Measurements from ENCODE around the gene CDS1.

CDS1 gene

GRCh38 chr4:84634961-84635360 is 52.0 kb downstream of the CDS1 start:
- Histone ChIP-seq H3K4me3 (ENCODE audit: low read depth, low read length) (no peak overlapping the region), H3K79me2 (no peaks in the 10 kb centered on the region), H3K9ac (no peak overlapping the region), H3K27me3 (ENCODE audit: control insufficient read depth, insufficient read depth, low read length) (no peaks in the 10 kb centered on the region), H2AFZ (no peak overlapping the region), H3K27ac (no peak overlapping the region), H3K9me3 (ENCODE audit: control insufficient read depth, low read length) (no peaks in the 10 kb centered on the region), H3K4me2 (ENCODE audit: low read length) (no peak overlapping the region), H3K4me1 (no peaks in the 10 kb centered on the region), H3K36me3 (ENCODE audit: control insufficient read depth, insufficient read depth, low read length) (no peaks in the 10 kb centered on the region)
- TF ChIP-seq, protein P1, sequence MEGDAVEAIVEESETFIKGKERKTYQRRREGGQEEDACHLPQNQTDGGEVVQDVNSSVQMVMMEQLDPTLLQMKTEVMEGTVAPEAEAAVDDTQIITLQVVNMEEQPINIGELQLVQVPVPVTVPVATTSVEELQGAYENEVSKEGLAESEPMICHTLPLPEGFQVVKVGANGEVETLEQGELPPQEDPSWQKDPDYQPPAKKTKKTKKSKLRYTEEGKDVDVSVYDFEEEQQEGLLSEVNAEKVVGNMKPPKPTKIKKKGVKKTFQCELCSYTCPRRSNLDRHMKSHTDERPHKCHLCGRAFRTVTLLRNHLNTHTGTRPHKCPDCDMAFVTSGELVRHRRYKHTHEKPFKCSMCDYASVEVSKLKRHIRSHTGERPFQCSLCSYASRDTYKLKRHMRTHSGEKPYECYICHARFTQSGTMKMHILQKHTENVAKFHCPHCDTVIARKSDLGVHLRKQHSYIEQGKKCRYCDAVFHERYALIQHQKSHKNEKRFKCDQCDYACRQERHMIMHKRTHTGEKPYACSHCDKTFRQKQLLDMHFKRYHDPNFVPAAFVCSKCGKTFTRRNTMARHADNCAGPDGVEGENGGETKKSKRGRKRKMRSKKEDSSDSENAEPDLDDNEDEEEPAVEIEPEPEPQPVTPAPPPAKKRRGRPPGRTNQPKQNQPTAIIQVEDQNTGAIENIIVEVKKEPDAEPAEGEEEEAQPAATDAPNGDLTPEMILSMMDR (IDR thresholded peaks at IDR 0.05) = no peak

GRCh38 chr4:84638092-84638491 is 55.2 kb downstream of the CDS1 start:
- no peak overlapping the region for H2AFZ ChIP-seq
- H3K27ac ChIP-seq = no peak overlapping the region
- no peaks in the 10 kb centered on the region for H3K79me2 ChIP-seq
- H3K4me3 ChIP-seq (ENCODE audit: low read depth, low read length) = no peak overlapping the region
- H3K4me2 ChIP-seq (ENCODE audit: low read length) = no peak overlapping the region
- TF ChIP-seq, protein P1 (IDR thresholded peaks at IDR 0.05) = no peak
- H3K36me3 ChIP-seq (ENCODE audit: control insufficient read depth, insufficient read depth, low read length) = no peaks in the 10 kb centered on the region
- H3K9me3 ChIP-seq (ENCODE audit: control insufficient read depth, low read length) = no peaks in the 10 kb centered on the region
- H3K4me1 ChIP-seq = no peaks in the 10 kb centered on the region
- no peak overlapping the region for H3K9ac ChIP-seq
- no peaks in the 10 kb centered on the region for H3K27me3 ChIP-seq (ENCODE audit: control insufficient read depth, insufficient read depth, low read length)

DNA sequence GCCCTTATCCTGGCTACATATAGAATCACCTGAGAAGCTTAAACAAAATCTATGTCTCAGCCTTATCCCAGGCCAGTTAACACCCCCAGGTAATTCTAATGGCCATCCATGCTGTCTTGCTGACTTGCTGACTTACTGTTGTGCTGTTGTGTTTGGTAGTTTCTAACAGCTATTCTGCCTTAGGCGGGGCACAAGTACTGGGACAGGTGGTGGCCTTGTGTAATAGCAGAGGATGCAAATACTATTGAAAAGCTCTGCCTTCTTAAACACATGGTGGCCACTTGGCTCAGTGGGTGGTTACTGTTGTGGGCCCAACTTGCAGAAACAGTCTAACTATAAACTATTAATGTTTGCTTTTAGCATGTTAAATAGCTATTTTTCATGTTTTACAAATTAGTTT is 56.2 kb downstream of the CDS1 start:
- no peak overlapping the region for H3K27ac ChIP-seq
- H3K4me3 ChIP-seq (ENCODE audit: low read depth, low read length) = no peak overlapping the region
- no peaks in the 10 kb centered on the region for H3K9me3 ChIP-seq (ENCODE audit: control insufficient read depth, low read length)
- H3K79me2 ChIP-seq = no peaks in the 10 kb centered on the region
- H3K36me3 ChIP-seq (ENCODE audit: control insufficient read depth, insufficient read depth, low read length) = no peaks in the 10 kb centered on the region
- no peaks in the 10 kb centered on the region for H3K4me1 ChIP-seq
- H3K4me2 ChIP-seq (ENCODE audit: low read length) = no peak overlapping the region
- TF ChIP-seq, protein P1 (IDR thresholded peaks at IDR 0.05) = no peak
- H3K27me3 ChIP-seq (ENCODE audit: control insufficient read depth, insufficient read depth, low read length) = no peaks in the 10 kb centered on the region
- H3K9ac ChIP-seq = no peak overlapping the region
- H2AFZ ChIP-seq = no peak overlapping the region

DNA sequence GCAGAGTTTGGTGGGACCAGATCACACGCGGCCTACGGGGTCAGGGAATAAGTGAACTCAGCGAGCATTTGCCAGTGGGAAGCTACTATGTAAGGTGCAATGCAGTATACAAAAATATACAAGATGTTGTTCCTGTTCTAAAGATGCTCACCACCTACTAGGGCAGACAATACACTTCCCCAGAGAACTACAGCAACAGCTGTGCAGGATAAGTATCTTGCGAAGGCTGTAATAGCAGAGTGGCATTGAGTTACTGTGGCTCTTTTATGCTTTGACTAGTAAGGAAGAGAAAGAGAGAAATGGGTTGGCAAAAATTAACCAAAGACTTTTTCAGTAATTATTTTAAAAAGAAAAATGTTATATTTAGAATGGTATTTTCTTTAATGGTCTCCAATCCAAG is 61.2 kb downstream of the CDS1 start:
- Histone ChIP-seq H3K27ac (no peak overlapping the region), H2AFZ (no peak overlapping the region), H3K79me2 (no peaks in the 10 kb centered on the region), H3K27me3 (ENCODE audit: control insufficient read depth, insufficient read depth, low read length) (no peaks in the 10 kb centered on the region), H3K4me2 (ENCODE audit: low read length) (no peak overlapping the region), H3K9ac (no peak overlapping the region), H3K4me3 (ENCODE audit: low read depth, low read length) (no peak overlapping the region), H3K36me3 (ENCODE audit: control insufficient read depth, insufficient read depth, low read length) (no peaks in the 10 kb centered on the region), H3K4me1 (no peaks in the 10 kb centered on the region), H3K9me3 (ENCODE audit: control insufficient read depth, low read length) (no peaks in the 10 kb centered on the region)
- TF ChIP-seq, protein P1 (IDR thresholded peaks at IDR 0.05) = no peak

DNA sequence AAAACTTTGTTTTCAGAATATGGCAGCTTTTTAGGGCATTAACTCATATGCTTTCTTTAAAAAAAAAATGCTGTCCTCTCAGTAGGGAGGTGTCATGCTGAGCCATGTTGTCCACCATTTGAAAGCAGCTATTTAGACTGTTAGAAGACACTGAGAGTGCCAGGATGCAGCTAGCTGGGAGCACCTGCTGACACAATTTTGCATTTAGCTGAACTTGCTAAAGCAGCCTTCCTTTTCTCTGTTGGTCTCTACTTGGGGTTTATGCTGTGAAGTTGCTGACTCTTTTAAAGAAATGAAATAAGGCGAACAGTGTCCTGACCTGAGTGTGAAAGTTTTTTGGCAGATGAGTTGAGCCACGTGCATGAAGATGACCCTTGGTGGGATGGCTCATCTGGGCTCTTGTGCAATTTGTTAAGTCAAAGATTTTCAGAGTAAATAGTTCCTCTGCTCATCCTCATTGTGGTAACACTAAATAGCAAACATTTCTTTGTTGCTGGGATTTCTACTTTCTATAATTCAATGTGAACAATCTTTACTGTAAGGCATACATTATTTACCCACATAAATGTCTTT is 64.5 kb downstream of the CDS1 start:
- Histone ChIP-seq H3K4me2 (ENCODE audit: low read length) (no peak overlapping the region), H3K9ac (no peak overlapping the region), H3K27ac (no peak overlapping the region), H3K36me3 (ENCODE audit: control insufficient read depth, insufficient read depth, low read length) (no peaks in the 10 kb centered on the region), H3K4me1 (no peaks in the 10 kb centered on the region), H3K9me3 (ENCODE audit: control insufficient read depth, low read length) (no peaks in the 10 kb centered on the region), H3K79me2 (no peaks in the 10 kb centered on the region), H2AFZ (no peak overlapping the region), H3K27me3 (ENCODE audit: control insufficient read depth, insufficient read depth, low read length) (no peaks in the 10 kb centered on the region), H3K4me3 (ENCODE audit: low read depth, low read length) (no peak overlapping the region)
- TF ChIP-seq, protein P1 (IDR thresholded peaks at IDR 0.05) = no peak

Measured in parathyroid adenoma (tissue), 2 donors.